ENCODE results near the gene CACNA1F. TPM values are rescaled to one million over a fixed set of nuclear protein-coding genes. Genes with fewer than 3 reads are reported as not detected.

Gene CACNA1F
- total and polyA plus RNA-seq, 9 of the 15 experiments (the other 6 are each of a cell fraction or from before 2014, with no cell fraction given): under 0.01 to 0.41 (median 0.03) TPM; not detected in 3

- no peak for TF ChIP-seq ZNF184 (CRISPR knock-in tag; IDR thresholded peaks at IDR 0.05)
- no peak for TF ChIP-seq POLR2AphosphoS2 (IDR thresholded peaks at IDR 0.05; ENCODE audit: low read length)
- no peak for TF ChIP-seq ZNF655 (CRISPR knock-in tag; IDR thresholded peaks at IDR 0.05)
- no peak; the same call in 1 of the 2 replicates for TF ChIP-seq NCOA6 (IDR thresholded peaks at IDR 0.05)
- peak; percentile 93 for TF ChIP-seq TFAP4 (CRISPR knock-in tag; IDR thresholded peaks at IDR 0.05; ENCODE audit: borderline replicate concordance)
- peak; percentile 90 for TF ChIP-seq PRMT5 (CRISPR knock-in tag; IDR thresholded peaks at IDR 0.05)
- TF ChIP-seq LCOR (CRISPR knock-in tag; IDR thresholded peaks at IDR 0.05): peak; percentile 78; the same call in 1 of the 2 replicates
- TF ChIP-seq CREB5 (CRISPR knock-in tag; IDR thresholded peaks at IDR 0.05): no peak
- no peak for TF ChIP-seq SMC3 (conservative IDR thresholded peaks at IDR 0.05; ENCODE audit: insufficient read depth, low read depth, low read length)
- no peak for TF ChIP-seq NKRF (IDR thresholded peaks at IDR 0.05; ENCODE audit: borderline replicate concordance)
- peak in 1 of 2 experiments; percentile 76; a peak in 1 of 4 replicates for TF ChIP-seq UBTF (IDR thresholded peaks at IDR 0.05; ENCODE audit: borderline replicate concordance in 1 of 2, low read depth in 2 of 2, low read length in 2 of 2)
- TF ChIP-seq MTF1 (CRISPR knock-in tag; IDR thresholded peaks at IDR 0.05; ENCODE audit: borderline replicate concordance): no peak
- TF ChIP-seq TOE1 (IDR thresholded peaks at IDR 0.05; ENCODE audit: borderline replicate concordance): no peak
- peak; percentile 96 for TF ChIP-seq TOE1 (CRISPR knock-in tag; IDR thresholded peaks at IDR 0.05; ENCODE audit: borderline replicate concordance, low read depth)
- no peak for TF ChIP-seq CHCHD3 (CRISPR knock-in tag; IDR thresholded peaks at IDR 0.05)
- TF ChIP-seq ARID1B (IDR thresholded peaks at IDR 0.05): no peak
- no peak for TF ChIP-seq GATAD2A (IDR thresholded peaks at IDR 0.05)
These were observed 33.0 kb downstream of the CACNA1F start, which contains the start of gene SYP (continued) for GRCh38 chrX:49199906-49200771.
